ENCODE data around the gene WBP2.
A peak's percentile ranks its signal among the peaks of the same experiment; 100 is the strongest.
"Not testable (repeated sequence)": the region's sequence is repeated elsewhere in the genome, so short reads cannot be mapped to it uniquely, and the experiment has no call there.

Gene WBP2

GRCh38 chr17:75892556-75893224, 37.6 kb upstream of the WBP2 start:
- no peak for TF ChIP-seq CTCF (conservative IDR thresholded peaks at IDR 0.05)
- peak overlapping the region; percentile 15; the same call in 1 of the 2 replicates for H3K27ac ChIP-seq

GRCh38 chr17:75891605-75892555, 36.7 kb upstream of the WBP2 start:
- H3K27ac ChIP-seq: peak overlapping the region; percentile 15; the same call in 1 of the 2 replicates
- no peak for TF ChIP-seq CTCF (conservative IDR thresholded peaks at IDR 0.05)

- no peak for TF ChIP-seq CTCF (conservative IDR thresholded peaks at IDR 0.05)
- peak overlapping the region; percentile 15; the same call in 1 of the 2 replicates for H3K27ac ChIP-seq
These were observed 36.0 kb upstream of the WBP2 start for GRCh38 chr17:75891022-75891604.

GRCh38 chr17:75889454-75889853, 34.3 kb upstream of the WBP2 start:
- H3K27ac ChIP-seq: no peak overlapping the region

GRCh38 chr17:75888484-75888883, 33.3 kb upstream of the WBP2 start:
- H3K27ac ChIP-seq: no peak overlapping the region
- TF ChIP-seq CTCF (conservative IDR thresholded peaks at IDR 0.05): no peak

More at GRCh38 chr17:75889454-75889853, 34.3 kb upstream of the WBP2 start:
- TF ChIP-seq CTCF (conservative IDR thresholded peaks at IDR 0.05): no peak

GRCh38 chr17:75885860-75886259, 30.7 kb upstream of the WBP2 start:
- H3K27ac ChIP-seq: not testable (repeated sequence)

- TF ChIP-seq CTCF (conservative IDR thresholded peaks at IDR 0.05): no peak
- H3K27ac ChIP-seq: no peak overlapping the region
These were observed 30.3 kb upstream of the WBP2 start for GRCh38 chr17:75885431-75885830.
